B cell (primary cell): ENCODE data around the gene GABRD. TPM values are rescaled to one million over a fixed set of nuclear protein-coding genes. Genes with fewer than 3 reads are reported as not detected.

Source experiments
- ATAC-seq: fragments of 200-7000 bp; cut with Tn5 transposase; one replicate; pipeline ENCODE4 v1.10.0; 2021; ENCODE audit warnings: low read depth, mild to moderate bottlenecking, moderate number of reproducible peaks, moderate library complexity
- CTCF ChIA-PET: fragments of 350-600 bp; sonication (Branson Sonifier 250); formaldehyde crosslinking; loops from one replicate; lab custom pipeline; 2021; ENCODE audit warnings: antibody characterized with exemption, inconsistent platforms; lab: Charles Lee
- POLR2A ChIA-PET: fragments of 350-600 bp; sonication (Branson Sonifier 250); formaldehyde crosslinking; loops from one replicate; lab custom pipeline; 2021; ENCODE audit warnings: antibody characterized with exemption; lab: Charles Lee
- DNase-seq: peaks from one replicate; pipeline ENCODE4 v3.0.0; 2013
- H2AFZ ChIP-seq: 2 replicates; pipeline ENCODE4 v1.6.1; 2012; ENCODE audit warnings: mild to moderate bottlenecking, low read depth, low read length; ENCODE audit not compliant: insufficient read depth, poor library complexity, severe bottlenecking
- H3K27ac ChIP-seq, 2 donors: 1 replicate in 1 of 2; 2 replicates in 1 of 2; pipeline ENCODE4 v1.5.1; 2012 to 2013; ENCODE audit warnings: low read length in 2 of 2, mild to moderate bottlenecking in 2 of 2, moderate library complexity in 1 of 2
- H3K27me3 ChIP-seq, 4 experiments: fragments of 200-600 bp in 1 of 4; sonication (generic) in 1 of 4; replicated peaks in 1 of 4; 1 replicate in 2 of 4; 2 replicates in 2 of 4; pipeline versions ENCODE4 v1.6.1 to v1.7.0; 2013 to 2016; ENCODE audit warnings: low read length in 3 of 4, mild to moderate bottlenecking in 2 of 4, mixed read lengths in 1 of 4, moderate library complexity in 1 of 4; ENCODE audit not compliant: insufficient read depth in 4 of 4, control insufficient read depth in 3 of 4; ENCODE audit errors: control extremely low read depth in 1 of 4
- H3K36me3 ChIP-seq, 2 experiments: replicated peaks in 1 of 2; 1 replicate in 1 of 2; 2 replicates in 1 of 2; pipeline versions ENCODE4 v1.6.1 to v1.7.1; 2013; ENCODE audit warnings: low read length in 1 of 2; ENCODE audit not compliant: insufficient read depth in 2 of 2, control insufficient read depth in 1 of 2; ENCODE audit errors: control extremely low read depth in 1 of 2, extremely low read depth in 1 of 2
- H3K4me1 ChIP-seq, 2 donors: fragments of 200-600 bp in 1 of 2; sonication (generic) in 1 of 2; 1 replicate in 1 of 2; 2 replicates in 1 of 2; pipeline versions ENCODE4 v1.5.1 to v1.6.1; 2013 to 2017; ENCODE audit warnings: low read length in 2 of 2; ENCODE audit not compliant: control insufficient read depth in 2 of 2, insufficient read depth in 2 of 2
- H3K4me2 ChIP-seq: replicated peaks from 2 replicates; pipeline ENCODE3; 2012; ENCODE audit warnings: mild to moderate bottlenecking, low read depth, low read length; ENCODE audit not compliant: poor library complexity, severe bottlenecking
- H3K4me3 ChIP-seq, 5 experiments: fragments of 200-600 bp in 1 of 5; sonication (generic) in 1 of 5; 1 replicate in 3 of 5; 2 replicates in 2 of 5; pipeline versions ENCODE4 v1.5.1 to v1.7.0; 2011 to 2016; ENCODE audit warnings: low read length in 4 of 5, mild to moderate bottlenecking in 4 of 5, low read depth in 2 of 5, control low read depth in 1 of 5, moderate library complexity in 1 of 5; ENCODE audit not compliant: insufficient read depth in 1 of 5; ENCODE audit errors: control extremely low read depth in 1 of 5, extremely low read depth in 1 of 5
- H3K79me2 ChIP-seq: fragments of 200-600 bp; sonication (generic); one replicate; pipeline ENCODE4 v1.6.0; 2016; ENCODE audit warnings: low read length; ENCODE audit not compliant: control insufficient read depth, insufficient read depth
- H3K9ac ChIP-seq: fragments of 200-600 bp; sonication (generic); 2 replicates; pipeline ENCODE4 v1.6.1; 2017; ENCODE audit warnings: mild to moderate bottlenecking, low read length, moderate library complexity
- H3K9me3 ChIP-seq, 3 donors: one replicate each; pipeline versions ENCODE4 v1.6.1 to v1.7.1; 2013; ENCODE audit warnings: low read length in 2 of 3; ENCODE audit not compliant: control insufficient read depth in 2 of 3, insufficient read depth in 1 of 3; ENCODE audit errors: control extremely low read depth in 1 of 3
- H4K20me1 ChIP-seq: 2 replicates; pipeline ENCODE4 v1.6.0; 2012; ENCODE audit warnings: mild to moderate bottlenecking, low read length; ENCODE audit not compliant: insufficient read depth, control insufficient read depth, poor library complexity, severe bottlenecking
- H3K27ac Mint-ChIP-seq: one replicate; pipeline ENCODE4 v1.8.0; 2021; ENCODE audit warnings: mixed read lengths
- H3K27me3 Mint-ChIP-seq: one replicate; pipeline ENCODE4 v1.8.0; 2021; ENCODE audit warnings: mixed read lengths
- H3K4me1 Mint-ChIP-seq: one replicate; pipeline ENCODE4 v1.8.0; 2021; ENCODE audit warnings: mixed read lengths
- H3K4me3 Mint-ChIP-seq: one replicate; pipeline ENCODE4 v1.8.0; 2021; ENCODE audit warnings: mixed read lengths
- H3K9me3 Mint-ChIP-seq: one replicate; pipeline ENCODE4 v1.8.0; 2022; ENCODE audit warnings: mixed read lengths; ENCODE audit not compliant: insufficient read depth
- EZH2 ChIP-seq: IDR thresholded peaks from 2 replicates; pipeline ENCODE4 v1.6.1; 2012; ENCODE audit warnings: borderline replicate concordance, low read depth, mild to moderate bottlenecking, moderate library complexity, low read length; ENCODE audit not compliant: insufficient read depth, poor library complexity, severe bottlenecking
- WGBS: methylation state at CpG from one replicate; pipeline ENCODE4 v1.1.5; 2013; ENCODE audit warnings: missing lambda C conversion rate; ENCODE audit not compliant: insufficient coverage; 5-methylcytosine and 5-hydroxymethylcytosine counted together
- intact Hi-C: fragments of 100-400 bp; cut with micrococcal nuclease; formaldehyde crosslinking; loops from one replicate; pipeline ENCODE4 v1.10.0; 2022
- polyA plus RNA-seq: library from polyadenylated mRNA; depleted of rRNA; stranded (reverse); fragments of >200 nt; gene quantifications from 2 replicates; pipeline ENCODE4 v1.2.3, GENCODE V29; 2012
- total RNA-seq, 2 donors: library from RNA; stranded (reverse); fragments of 120-200 nt in 1 of 2; gene quantifications; 1 replicate in 1 of 2; 2 replicates in 1 of 2; pipeline versions ENCODE4 v1.2.3 to v1.2.4, GENCODE V29; 2013 to 2022
- TF ChIP-seq, protein P1 (sequence below): fragments of 200-600 bp; IDR thresholded peaks from one replicate; pipeline ENCODE4 v1.8.0; 2022; ENCODE audit warnings: antibody characterized with exemption, mild to moderate bottlenecking

The GABRD gene
- total and polyA plus RNA-seq, 2 donors (not counting 1 experiment from before 2014, with no cell fraction given): not detected

DNA sequence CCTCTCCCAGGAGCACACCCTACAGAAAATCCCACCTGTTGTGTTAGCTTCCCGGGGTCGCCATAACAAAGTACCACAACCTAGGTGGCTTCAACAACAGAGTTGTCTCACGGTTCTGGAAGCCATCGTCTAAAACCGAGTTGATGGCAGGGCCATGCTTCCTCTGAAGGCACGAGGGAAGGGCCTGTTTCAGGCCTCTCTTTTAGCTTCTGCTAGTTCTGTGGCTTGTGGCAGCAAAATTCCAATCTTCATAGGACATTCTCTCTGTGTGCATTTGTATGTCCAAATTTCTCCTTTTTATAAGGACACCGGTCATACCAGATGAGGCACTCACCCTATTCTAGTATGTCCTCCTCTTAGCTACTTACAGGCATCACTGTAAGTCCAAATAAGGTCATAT lies 18.7 kb upstream of the GABRD start:
- WGBS: 84% methylated on average over 7 of the region's 7 CpGs
- CTCF ChIA-PET: interaction anchor here (1.5 kb wide), 1 partner anchor 15 kb away, joined by 5 read pairs; no protein-coding TSS in a partner anchor
- peaks cover 52% of the 10 kb centered on the region for H3K27me3 Mint-ChIP-seq

DNA sequence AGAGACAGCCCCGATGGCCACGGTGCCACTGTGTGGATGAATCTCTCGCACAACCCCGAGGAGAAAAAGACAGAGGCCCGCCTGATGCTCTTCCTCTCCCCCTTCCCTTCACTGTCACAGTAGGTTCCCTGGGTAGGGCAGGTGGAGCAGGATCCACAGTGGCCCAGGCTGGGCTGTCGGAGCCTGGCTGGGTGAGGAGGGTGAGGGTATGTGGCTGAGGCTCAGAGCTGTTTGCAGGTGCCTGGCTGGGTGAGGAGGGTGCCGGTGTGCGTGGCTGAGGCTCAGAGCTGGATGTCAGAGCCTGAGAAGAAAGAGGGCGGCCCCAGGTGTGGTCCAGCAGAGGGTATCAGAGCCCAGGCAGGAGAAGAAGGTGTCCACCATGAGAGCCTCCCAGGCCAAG lies 18.3 kb upstream of the GABRD start:
- no peaks in the 10 kb centered on the region for H3K9me3 ChIP-seq
- Mint-ChIP-seq H3K4me1 (no peaks in the 10 kb centered on the region), H3K9me3 (no peaks in the 10 kb centered on the region), H3K27ac (no peak overlapping the region), H3K27me3 (peaks cover 53% of the 10 kb centered on the region), H3K4me3 (no peak overlapping the region)
- H3K4me2 ChIP-seq: no peak overlapping the region
- H2AFZ ChIP-seq: no peak overlapping the region
- no peak for TF ChIP-seq EZH2
- TF ChIP-seq, protein P1, sequence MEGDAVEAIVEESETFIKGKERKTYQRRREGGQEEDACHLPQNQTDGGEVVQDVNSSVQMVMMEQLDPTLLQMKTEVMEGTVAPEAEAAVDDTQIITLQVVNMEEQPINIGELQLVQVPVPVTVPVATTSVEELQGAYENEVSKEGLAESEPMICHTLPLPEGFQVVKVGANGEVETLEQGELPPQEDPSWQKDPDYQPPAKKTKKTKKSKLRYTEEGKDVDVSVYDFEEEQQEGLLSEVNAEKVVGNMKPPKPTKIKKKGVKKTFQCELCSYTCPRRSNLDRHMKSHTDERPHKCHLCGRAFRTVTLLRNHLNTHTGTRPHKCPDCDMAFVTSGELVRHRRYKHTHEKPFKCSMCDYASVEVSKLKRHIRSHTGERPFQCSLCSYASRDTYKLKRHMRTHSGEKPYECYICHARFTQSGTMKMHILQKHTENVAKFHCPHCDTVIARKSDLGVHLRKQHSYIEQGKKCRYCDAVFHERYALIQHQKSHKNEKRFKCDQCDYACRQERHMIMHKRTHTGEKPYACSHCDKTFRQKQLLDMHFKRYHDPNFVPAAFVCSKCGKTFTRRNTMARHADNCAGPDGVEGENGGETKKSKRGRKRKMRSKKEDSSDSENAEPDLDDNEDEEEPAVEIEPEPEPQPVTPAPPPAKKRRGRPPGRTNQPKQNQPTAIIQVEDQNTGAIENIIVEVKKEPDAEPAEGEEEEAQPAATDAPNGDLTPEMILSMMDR: no peak
- H3K27ac ChIP-seq: no peak overlapping the region
- H3K27me3 ChIP-seq: peaks cover 0 to 35% (median 4%) of the 10 kb centered on the region in 4 experiments
- no peaks in the 10 kb centered on the region for H3K36me3 ChIP-seq
- peaks cover 0 to 3% of the 10 kb centered on the region in 2 donors for H3K4me1 ChIP-seq
- ChIA-PET POLR2A (no interaction called here), CTCF (interaction anchor here (1.5 kb wide), 1 partner anchor 15 kb away, joined by 5 read pairs; no protein-coding TSS in a partner anchor)
- H3K9ac ChIP-seq: no peak overlapping the region
- ATAC-seq (no peak), DNase-seq (no peak)
- no peaks in the 10 kb centered on the region for H4K20me1 ChIP-seq
- intact Hi-C loops: no loop called here
- 90% methylated on average over 6 of the region's 9 CpGs for WGBS
- H3K79me2 ChIP-seq: no peaks in the 10 kb centered on the region
- H3K4me3 ChIP-seq: no peak overlapping the region

More for the DNA sequence above, 18.7 kb upstream of the GABRD start:
- Histone ChIP-seq H3K4me3 (no peak overlapping the region), H3K9me3 (no peaks in the 10 kb centered on the region), H3K79me2 (no peaks in the 10 kb centered on the region), H3K27me3 (peaks cover 0 to 35% (median 4%) of the 10 kb centered on the region in 4 experiments), H3K4me1 (peaks cover 0 to 3% of the 10 kb centered on the region in 2 donors), H4K20me1 (no peaks in the 10 kb centered on the region), H3K27ac (no peak overlapping the region), H3K36me3 (no peaks in the 10 kb centered on the region), H2AFZ (no peak overlapping the region), H3K9ac (no peak overlapping the region), H3K4me2 (no peak overlapping the region)
- POLR2A ChIA-PET: no interaction called here
- Mint-ChIP-seq H3K9me3 (no peaks in the 10 kb centered on the region), H3K4me3 (no peak overlapping the region), H3K4me1 (no peaks in the 10 kb centered on the region), H3K27ac (no peak overlapping the region)
- intact Hi-C loops: no loop called here
- DNase-seq: no peak
- no peak for ATAC-seq
- TF ChIP-seq, protein P1: no peak
